Left lung (tissue), 10 donors: ENCODE measurements around the gene WARS2. TPM values are rescaled to one million over a fixed set of nuclear protein-coding genes. Genes with fewer than 3 reads are reported as not detected.
A peak's percentile ranks its signal among the peaks of the same experiment; 100 is the strongest.

Experiments
- ATAC-seq: fragments of 200-7000 bp; cut with Tn5 transposase; one replicate; pipeline ENCODE4 v1.9.1; 2020; ENCODE audit warnings: moderate library complexity
- DNase-seq, 4 donors: peaks; one replicate each; pipeline ENCODE4 v3.0.0-alpha.2; 2013 to 2020
- H3K27ac ChIP-seq, 2 donors: fragments of 200-600 bp; sonication (generic) in 1 of 2; one replicate each; pipeline versions ENCODE4 v1.5.0 to v1.8.0; 2020 to 2021
- H3K27me3 ChIP-seq, 2 donors: fragments of 200-600 bp; sonication (generic) in 1 of 2; one replicate each; pipeline versions ENCODE4 v1.5.0 to v1.8.0; 2020 to 2021
- H3K36me3 ChIP-seq, 2 donors: fragments of 200-600 bp; sonication (generic) in 1 of 2; one replicate each; pipeline versions ENCODE4 v1.5.0 to v1.8.0; 2020 to 2021
- H3K4me1 ChIP-seq, 2 donors: fragments of 200-600 bp; one replicate each; pipeline ENCODE4 v1.8.0; 2021
- H3K4me3 ChIP-seq, 2 donors: fragments of 200-600 bp; sonication (generic) in 1 of 2; one replicate each; pipeline versions ENCODE4 v1.5.0 to v1.8.0; 2020 to 2021; ENCODE audit warnings: mild to moderate bottlenecking in 1 of 2
- H3K9me3 ChIP-seq, 2 donors: fragments of 200-600 bp; sonication (generic) in 1 of 2; one replicate each; pipeline versions ENCODE4 v1.5.0 to v1.8.0; 2020 to 2021
- intact Hi-C, 2 donors: fragments of 100-400 bp; cut with DNase I; formaldehyde crosslinking; loops; one replicate each; pipeline versions ENCODE4 v1.11.2 to v1.14.2; 2022
- polyA plus RNA-seq, 6 donors: library from polyadenylated mRNA; unstranded; fragments of 120-200 nt; gene quantifications; one replicate each; pipeline ENCODE4 v1.2.1, GENCODE V29; 2013; ENCODE audit not compliant: insufficient read length in 6 of 6
- total RNA-seq, 2 donors: library from RNA; stranded (reverse); fragmentation: NEBNext Ultra II Directional; extraction: Animal tissue kit (Norgen Biotek cat#: 25700); gene quantifications; one replicate each; pipeline ENCODE4 v1.2.1, GENCODE V29; 2021
- TF ChIP-seq, protein P1 (sequence below), 2 donors: fragments of 200-600 bp; sonication (generic) in 1 of 2; IDR thresholded peaks; one replicate each; pipeline versions ENCODE4 v1.5.0 to v1.8.0; 2021; ENCODE audit warnings: antibody characterized with exemption in 2 of 2
- donor health status: DM: no; HTN: yes; CAD: no.
- donor health status: DM: no; HTN: no; CAD: no.

Gene WARS2
- total and polyA plus RNA-seq, 8 donors, result 12.7 to 26.0 (median 19.6) TPM

DNA sequence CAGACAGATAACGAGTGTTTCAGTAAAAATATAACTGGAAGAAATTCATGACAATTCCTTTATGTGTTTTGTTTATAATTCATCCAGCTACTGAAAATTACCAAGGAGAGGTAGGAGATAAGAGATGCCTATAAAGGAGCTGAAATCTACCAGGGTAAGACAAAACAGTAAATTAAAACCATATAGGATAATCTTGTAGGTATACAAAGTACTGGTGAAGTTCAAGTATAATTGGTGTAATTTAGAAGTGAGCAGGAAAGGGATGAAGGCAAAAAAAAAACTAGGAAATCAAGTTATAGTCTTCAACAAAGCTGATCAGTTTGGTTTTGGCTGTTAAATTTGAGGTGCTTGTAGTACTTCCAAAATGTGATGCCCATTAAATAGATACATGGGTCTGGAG lies 1.2 kb upstream of the WARS2 start:
- intact Hi-C loops, result no loop called here
- no peak for ATAC-seq
- Histone ChIP-seq H3K27me3 (no peaks in the 10 kb centered on the region), H3K27ac (no peak overlapping the region), H3K36me3 (no peaks in the 10 kb centered on the region), H3K4me1 (peaks cover 13 to 19% of the 10 kb centered on the region in 2 donors), H3K4me3 (no peak overlapping the region), H3K9me3 (no peaks in the 10 kb centered on the region)
- TF ChIP-seq, protein P1, sequence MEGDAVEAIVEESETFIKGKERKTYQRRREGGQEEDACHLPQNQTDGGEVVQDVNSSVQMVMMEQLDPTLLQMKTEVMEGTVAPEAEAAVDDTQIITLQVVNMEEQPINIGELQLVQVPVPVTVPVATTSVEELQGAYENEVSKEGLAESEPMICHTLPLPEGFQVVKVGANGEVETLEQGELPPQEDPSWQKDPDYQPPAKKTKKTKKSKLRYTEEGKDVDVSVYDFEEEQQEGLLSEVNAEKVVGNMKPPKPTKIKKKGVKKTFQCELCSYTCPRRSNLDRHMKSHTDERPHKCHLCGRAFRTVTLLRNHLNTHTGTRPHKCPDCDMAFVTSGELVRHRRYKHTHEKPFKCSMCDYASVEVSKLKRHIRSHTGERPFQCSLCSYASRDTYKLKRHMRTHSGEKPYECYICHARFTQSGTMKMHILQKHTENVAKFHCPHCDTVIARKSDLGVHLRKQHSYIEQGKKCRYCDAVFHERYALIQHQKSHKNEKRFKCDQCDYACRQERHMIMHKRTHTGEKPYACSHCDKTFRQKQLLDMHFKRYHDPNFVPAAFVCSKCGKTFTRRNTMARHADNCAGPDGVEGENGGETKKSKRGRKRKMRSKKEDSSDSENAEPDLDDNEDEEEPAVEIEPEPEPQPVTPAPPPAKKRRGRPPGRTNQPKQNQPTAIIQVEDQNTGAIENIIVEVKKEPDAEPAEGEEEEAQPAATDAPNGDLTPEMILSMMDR (IDR thresholded peaks at IDR 0.05), result no peak
- no peak for DNase-seq

DNA sequence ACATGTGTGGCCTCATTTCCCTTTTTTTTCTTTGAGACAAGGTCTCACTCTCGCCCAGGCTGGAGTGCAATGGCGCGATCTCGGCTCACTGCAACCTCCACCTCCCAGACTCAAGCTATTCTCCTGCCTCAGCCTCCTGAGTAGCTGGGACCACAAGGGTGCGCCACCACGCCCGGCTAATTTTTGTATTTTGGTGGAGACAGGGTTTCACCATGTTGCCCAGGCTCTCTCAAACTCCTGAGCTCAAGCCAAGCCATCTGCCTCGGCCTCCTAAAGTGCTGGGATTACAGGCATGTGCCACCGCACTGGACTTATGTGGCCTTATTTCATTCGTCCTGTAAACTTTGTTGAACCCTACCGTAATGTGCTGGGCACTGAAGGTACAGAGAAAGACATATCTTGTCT lies 569 bp upstream of the WARS2 start:
- H3K36me3 ChIP-seq, result no peaks in the 10 kb centered on the region
- DNase-seq, result peak in 1 of 4 donors; percentile 17
- H3K4me3 ChIP-seq, result peak overlapping the region; percentile 48 to 61
- peak overlapping the region; percentile 97 to 99 for H3K27ac ChIP-seq
- peaks cover 13 to 19% of the 10 kb centered on the region in 2 donors for H3K4me1 ChIP-seq
- no peaks in the 10 kb centered on the region for H3K9me3 ChIP-seq
- TF ChIP-seq, protein P1 (IDR thresholded peaks at IDR 0.05), result no peak
- intact Hi-C loops, result no loop called here
- no peaks in the 10 kb centered on the region for H3K27me3 ChIP-seq
- ATAC-seq, result peak; percentile 4

DNA sequence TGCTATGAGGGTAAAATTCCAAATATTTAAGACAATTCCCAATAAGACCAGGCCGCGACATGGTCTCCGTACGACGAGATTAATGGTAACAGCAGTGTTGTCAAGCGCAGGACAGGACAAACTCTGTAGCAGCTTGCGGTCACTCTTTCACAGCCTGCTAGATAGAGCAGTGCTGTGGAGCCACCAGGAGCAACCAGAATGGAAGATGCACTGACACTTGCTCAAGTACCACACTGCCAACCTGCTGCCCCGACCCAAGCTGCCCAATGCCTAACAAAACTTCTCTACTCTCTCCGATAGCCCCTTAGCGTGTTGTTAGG lies 636 bp downstream of the WARS2 start:
- Histone ChIP-seq H3K4me1 (peaks cover 13 to 19% of the 10 kb centered on the region in 2 donors), H3K9me3 (no peaks in the 10 kb centered on the region), H3K27me3 (no peaks in the 10 kb centered on the region), H3K4me3 (peak overlapping the region; percentile 48 to 61), H3K27ac (peak overlapping the region; percentile 97 to 99), H3K36me3 (no peaks in the 10 kb centered on the region)
- TF ChIP-seq, protein P1 (IDR thresholded peaks at IDR 0.05), result no peak
- DNase-seq, result peak in 1 of 4 donors; percentile 41
- peak; percentile 33 for ATAC-seq
- intact Hi-C loops, result no loop called here

DNA sequence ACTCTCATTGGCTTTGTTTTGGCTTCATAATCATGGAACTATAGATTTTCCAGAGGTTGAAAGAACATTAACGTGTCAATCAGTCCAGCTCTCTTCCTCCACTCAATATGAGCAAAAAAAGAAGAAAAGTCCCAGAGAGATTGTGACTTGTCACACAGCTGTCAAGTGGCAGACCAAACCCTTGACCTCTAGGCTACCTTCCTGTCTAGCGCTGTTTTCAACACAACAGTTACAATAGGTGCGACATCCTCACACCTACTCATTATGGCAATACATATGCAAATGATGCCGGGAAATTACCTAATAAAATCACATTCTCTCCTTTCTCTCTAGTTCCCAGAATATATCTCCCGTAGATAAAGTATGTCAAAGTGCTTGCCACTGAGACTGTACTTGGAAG lies 1.1 kb downstream of the WARS2 start:
- intact Hi-C loops, result no loop called here
- peak overlapping the region; percentile 48 to 61 for H3K4me3 ChIP-seq
- TF ChIP-seq, protein P1 (IDR thresholded peaks at IDR 0.05), result no peak
- H3K9me3 ChIP-seq, result no peaks in the 10 kb centered on the region
- H3K27me3 ChIP-seq, result no peaks in the 10 kb centered on the region
- H3K36me3 ChIP-seq, result no peaks in the 10 kb centered on the region
- ATAC-seq (peak; percentile 15), DNase-seq (no peak)
- H3K27ac ChIP-seq, result peak overlapping the region; percentile 97 to 99
- peaks cover 13 to 19% of the 10 kb centered on the region in 2 donors for H3K4me1 ChIP-seq

DNA sequence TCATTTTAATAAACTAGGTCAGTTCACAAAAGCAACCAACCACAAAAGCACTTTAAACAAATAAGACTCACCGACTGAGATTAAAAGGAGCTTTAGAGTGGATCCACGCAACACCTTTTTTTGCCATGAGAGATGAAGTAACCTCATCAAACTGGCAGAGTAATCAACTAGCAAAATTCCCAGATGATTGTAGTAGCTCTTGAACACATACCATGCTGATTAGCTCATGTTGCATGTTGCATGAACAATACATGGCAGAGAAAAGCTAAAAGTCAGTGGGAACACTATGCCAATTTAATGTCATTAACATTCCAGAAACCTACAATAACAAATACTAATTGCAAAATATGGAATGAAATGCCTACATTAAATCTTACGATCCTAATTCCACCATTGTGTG lies 4.1 kb downstream of the WARS2 start:
- TF ChIP-seq, protein P1 (IDR thresholded peaks at IDR 0.05), result no peak
- intact Hi-C loops, result no loop called here
- H3K9me3 ChIP-seq, result no peaks in the 10 kb centered on the region
- H3K27me3 ChIP-seq, result no peaks in the 10 kb centered on the region
- DNase-seq (no peak), ATAC-seq (no peak)
- H3K4me3 ChIP-seq, result no peak overlapping the region
- H3K4me1 ChIP-seq, result peaks cover 7 to 17% of the 10 kb centered on the region in 2 donors
- H3K27ac ChIP-seq, result no peak overlapping the region
- no peaks in the 10 kb centered on the region for H3K36me3 ChIP-seq
